GM12878 (cell line): ENCODE measurements around the gene ZDHHC14. TPM values are rescaled to one million over a fixed set of nuclear protein-coding genes. Genes with fewer than 3 reads are reported as not detected.

Experiments used
- ATAC-seq: fragments of 200-7000 bp; cut with Tn5 transposase; 3 replicates; pipeline ENCODE4 v1.9.1; 2020; ENCODE audit warnings: mild to moderate bottlenecking, moderate library complexity
- BruUV-seq: library from RNA; stranded (reverse); fragments of 400-500 nt; replicated peaks from 2 replicates; lab custom pipeline; 2021; lab: Mats Ljungman, UMichigan
- CTCF ChIA-PET: fragments of 300-600 bp; sonication (Branson Sonifier 250); formaldehyde crosslinking; extraction: SDS; loops from one replicate; lab custom pipeline; 2021; ENCODE audit warnings: inconsistent platforms; lab: Yijun Ruan, JAX
- POLR2A ChIA-PET: fragments of 350-600 bp; formaldehyde crosslinking; extraction: SDS; loops from one replicate; lab custom pipeline; 2021; ENCODE audit warnings: inconsistent platforms; lab: Charles Lee
- RAD21 ChIA-PET: fragments of 300-600 bp; sonication (Branson Sonifier 250); formaldehyde crosslinking; loops from one replicate; lab custom pipeline; 2023; ENCODE audit warnings: antibody characterized with exemption; ENCODE audit not compliant: unreplicated experiment; lab: Charles Lee
- SMC1A ChIA-PET: fragments of 300-600 bp; sonication (Branson Sonifier 250); formaldehyde crosslinking; loops from one replicate; lab custom pipeline; 2023; ENCODE audit not compliant: unreplicated experiment, uncharacterized antibody; lab: Charles Lee
- DNase-seq: peaks from one replicate; pipeline ENCODE4 v3.0.0-alpha.2; 2011; ENCODE audit warnings: low read depth, low spot score
- FAIRE-seq: peaks from 3 replicates; lab custom pipeline; 2011; peaks lifted over from hg19 to GRCh38; lab: Jason Lieb, UNC
- H2AFZ ChIP-seq: 2 replicates; pipeline ENCODE4 v1.6.0; 2011; ENCODE audit warnings: low read depth, low read length, control low read depth; ENCODE audit not compliant: control insufficient read depth
- H3K27ac ChIP-seq: 2 replicates; pipeline ENCODE4 v1.5.1; 2011; ENCODE audit warnings: control low read depth; ENCODE audit not compliant: control insufficient read depth, insufficient read depth
- H3K27me3 ChIP-seq, 2 experiments: replicated peaks in 1 of 2; 2 replicates each; pipeline versions ENCODE4 v1.6.0 to v1.6.1; 2011; ENCODE audit warnings: low read length in 1 of 2; ENCODE audit not compliant: control insufficient read depth in 2 of 2, insufficient read depth in 2 of 2
- H3K36me3 ChIP-seq, 2 experiments: 2 replicates each; pipeline ENCODE4 v1.5.1; 2011; ENCODE audit warnings: low read length in 1 of 2; ENCODE audit not compliant: control insufficient read depth in 2 of 2, insufficient read depth in 2 of 2
- H3K4me1 ChIP-seq: 2 replicates; pipeline ENCODE4 v1.6.1; 2011; ENCODE audit warnings: mild to moderate bottlenecking, low read length, moderate library complexity, mixed read lengths; ENCODE audit not compliant: control insufficient read depth, insufficient read depth
- H3K4me2 ChIP-seq: 2 replicates; pipeline ENCODE4 v1.6.0; 2011; ENCODE audit warnings: control low read depth; ENCODE audit not compliant: control insufficient read depth, insufficient read depth
- H3K4me3 ChIP-seq: fragments of 200-600 bp; sonication (generic); 2 replicates; pipeline ENCODE4 v1.5.1; 2016
- H3K79me2 ChIP-seq: 2 replicates; pipeline ENCODE4 v1.6.0; 2011; ENCODE audit warnings: low read length; ENCODE audit not compliant: control insufficient read depth, insufficient read depth
- H3K9ac ChIP-seq: 2 replicates; pipeline ENCODE4 v1.8.0; 2011; ENCODE audit warnings: low read length, control low read depth, mixed read lengths; ENCODE audit not compliant: control insufficient read depth, insufficient read depth
- H3K9me3 ChIP-seq: replicated peaks from 3 replicates; pipeline ENCODE4 v1.5.1; 2011; ENCODE audit warnings: mild to moderate bottlenecking, low read length; ENCODE audit not compliant: control insufficient read depth, insufficient read depth
- H4K20me1 ChIP-seq: 2 replicates; pipeline ENCODE4 v1.6.0; 2011; ENCODE audit not compliant: control insufficient read depth, insufficient read depth
- CBX3 ChIP-seq: fragments of 200-600 bp; sonication (generic); IDR thresholded peaks from 2 replicates; pipeline ENCODE4 v1.6.1; 2016; ENCODE audit warnings: low read depth, borderline replicate concordance
- EP300 ChIP-seq, 2 experiments: fragments of 150-350 bp in 1 of 2; IDR thresholded peaks; 2 replicates each; pipeline ENCODE4 v1.6.1; 2011 to 2012; ENCODE audit warnings: low read depth in 2 of 2, low read length in 2 of 2, borderline replicate concordance in 1 of 2, improper control_type of control experiment in 1 of 2, inconsistent platforms in 1 of 2; ENCODE audit not compliant: control insufficient read depth in 1 of 2
- ESRRA ChIP-seq: IDR thresholded peaks from 2 replicates; pipeline ENCODE4 v1.6.1; 2012; ENCODE audit warnings: mild to moderate bottlenecking, low read length, improper control_type of control experiment
- IKZF2 ChIP-seq, 2 experiments: fragments of 450-650 bp; IDR thresholded peaks; 2 replicates each; pipeline ENCODE4 v1.6.1; 2017; ENCODE audit warnings: mild to moderate bottlenecking in 2 of 2, moderate library complexity in 2 of 2
- NBN ChIP-seq: fragments of 450-650 bp; IDR thresholded peaks from 2 replicates; pipeline ENCODE4 v1.6.1; 2016
- NR2F1 ChIP-seq: fragments of 450-650 bp; conservative IDR thresholded peaks from 2 replicates; pipeline ENCODE4 v1.6.1; 2017; ENCODE audit warnings: mild to moderate bottlenecking
- RELA ChIP-seq: fragments of 450-650 bp; IDR thresholded peaks from 2 replicates; pipeline ENCODE4 v1.8.0; 2014; ENCODE audit warnings: borderline replicate concordance; ENCODE audit not compliant: partially characterized antibody
- TARDBP ChIP-seq: IDR thresholded peaks from 2 replicates; pipeline ENCODE4 v1.6.1; 2016; ENCODE audit warnings: borderline replicate concordance
- TBL1XR1 ChIP-seq: IDR thresholded peaks from 2 replicates; pipeline ENCODE4 v1.6.1; 2012; ENCODE audit warnings: low read depth, low read length, improper control_type of control experiment
- YY1 ChIP-seq: IDR thresholded peaks from 2 replicates; pipeline ENCODE4 v1.6.1; 2011; ENCODE audit warnings: low read depth, mild to moderate bottlenecking, low read length
- WGBS: methylation state at CpG from one replicate; pipeline ENCODE4 v1.1.6; 2016; ENCODE audit warnings: low lambda C conversion rate; ENCODE audit not compliant: insufficient replicate concordance, insufficient coverage; ENCODE audit errors: missing lambda C conversion rate; 5-methylcytosine and 5-hydroxymethylcytosine counted together
- in situ Hi-C: fragments of 300-500 bp; cut with MboI; formaldehyde crosslinking; loops from 9 replicates; pipeline ENCODE4 v1.14.3; 2018; ENCODE audit warnings: mixed read lengths
- intact Hi-C: fragments of 100-400 bp; cut with micrococcal nuclease; formaldehyde crosslinking; loops from one replicate; pipeline ENCODE4 v1.14.2; 2022; ENCODE audit not compliant: unreplicated experiment
- polyA plus RNA-seq, 11 experiments: library from polyadenylated mRNA; depleted of rRNA in 4 of 11; unstranded in 6 of 11; stranded (reverse) in 5 of 11; fragments of >200 nt; fragmentation: Nextera tagmentation in 4 of 11; fragmentation: Illumina TruSeq in 1 of 11; extraction: Ambion mirVana in 4 of 11; extraction: Trizol in 1 of 11; gene quantifications; 1 replicate in 1 of 11; 2 replicates in 10 of 11; pipeline versions ENCODE4 v1.2.1 to v1.2.3, GENCODE V29; 2011 to 2016; ENCODE audit warnings: inconsistent platforms in 2 of 11, missing spikeins in 2 of 11, low read depth in 1 of 11
- total RNA-seq, 4 experiments: library from RNA; depleted of rRNA in 3 of 4; stranded (reverse); fragments of >200 nt in 3 of 4; fragmentation: Illumina TruSeq in 1 of 4; extraction: Trizol in 1 of 4; gene quantifications; 2 replicates each; pipeline versions ENCODE4 v1.2.1 to v1.2.3, GENCODE V29; 2013 to 2021
- TF ChIP-seq, protein P1 (sequence below): IDR thresholded peaks from 2 replicates; pipeline ENCODE4 v1.6.1; 2012; ENCODE audit warnings: mild to moderate bottlenecking, low read depth, low read length
- TF ChIP-seq, protein P2 (sequence below): fragments of 450-650 bp; IDR thresholded peaks from 2 replicates; pipeline ENCODE4 v1.6.1; 2017; ENCODE audit warnings: mild to moderate bottlenecking

The ZDHHC14 gene
- total and polyA plus RNA-seq, 10 of the 15 experiments (the other 5 are each of a cell fraction or from before 2014, with no cell fraction given) = 0.15 to 16.0 (median 0.76) TPM; not detected in 1

DNA sequence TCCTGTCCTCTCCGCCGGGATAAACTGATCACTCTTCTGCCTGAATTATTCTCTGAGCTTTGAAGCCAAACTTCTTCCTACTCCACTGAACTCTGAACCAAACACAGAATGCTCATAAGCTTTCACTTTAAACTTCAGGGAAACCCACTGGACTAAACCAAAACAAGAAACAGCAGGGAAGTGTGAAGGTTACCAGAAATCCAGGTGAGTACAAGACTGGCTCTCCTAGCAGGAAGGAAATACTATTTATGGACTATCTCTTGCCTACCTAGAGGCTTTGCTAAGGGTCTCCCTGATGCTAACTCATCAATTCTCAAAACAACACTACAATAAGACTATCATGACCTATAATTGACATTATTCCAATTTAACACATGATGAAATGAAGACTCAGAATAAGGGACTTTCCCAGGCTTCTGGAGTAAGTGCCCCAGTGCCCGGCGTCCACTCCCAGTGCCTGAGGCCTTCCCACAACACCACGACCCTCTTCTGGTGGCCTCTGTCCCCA, 145.0 kb downstream of the ZDHHC14 start:
- Histone ChIP-seq H3K79me2 (no peaks in the 10 kb centered on the region), H3K27me3 (no peaks in the 10 kb centered on the region), H3K4me2 (no peak overlapping the region), H2AFZ (no peak overlapping the region), H3K9ac (no peak overlapping the region), H3K4me1 (no peaks in the 10 kb centered on the region), H3K27ac (no peak overlapping the region), H3K4me3 (no peak overlapping the region), H3K9me3 (peaks cover 4% of the 10 kb centered on the region; the same call in 2 of the 3 replicates)
- ChIA-PET SMC1A (interaction anchor here (0.9 to 7.1 kb wide), 6 partner anchors 9 to 62 kb away, joined by 4 to 71 read pairs (median 8); no protein-coding TSS in a partner anchor), RAD21 (interaction anchor here (2.4 kb wide), 1 partner anchor 36 kb away, joined by 9 read pairs; no protein-coding TSS in a partner anchor), POLR2A (no interaction called here)
- in situ Hi-C loops = no loop called here
- DNase-seq = no peak
- WGBS = 55% methylated on average over 5 of the region's 5 CpGs
- no peak for FAIRE-seq
- no peak for ATAC-seq
- TF ChIP-seq EP300 (IDR thresholded peaks at IDR 0.05; ENCODE audit: borderline replicate concordance in 1 of 2, control insufficient read depth in 1 of 2, low read depth in 2 of 2, low read length in 2 of 2) (no peak), RELA (no peak), NR2F1 (no peak), IKZF2 (IDR thresholded peaks at IDR 0.05) (no peak), CBX3 (no peak), NBN (no peak), ESRRA (no peak), TBL1XR1 (no peak), TARDBP (no peak), YY1 (no peak)
- TF ChIP-seq, protein P1, sequence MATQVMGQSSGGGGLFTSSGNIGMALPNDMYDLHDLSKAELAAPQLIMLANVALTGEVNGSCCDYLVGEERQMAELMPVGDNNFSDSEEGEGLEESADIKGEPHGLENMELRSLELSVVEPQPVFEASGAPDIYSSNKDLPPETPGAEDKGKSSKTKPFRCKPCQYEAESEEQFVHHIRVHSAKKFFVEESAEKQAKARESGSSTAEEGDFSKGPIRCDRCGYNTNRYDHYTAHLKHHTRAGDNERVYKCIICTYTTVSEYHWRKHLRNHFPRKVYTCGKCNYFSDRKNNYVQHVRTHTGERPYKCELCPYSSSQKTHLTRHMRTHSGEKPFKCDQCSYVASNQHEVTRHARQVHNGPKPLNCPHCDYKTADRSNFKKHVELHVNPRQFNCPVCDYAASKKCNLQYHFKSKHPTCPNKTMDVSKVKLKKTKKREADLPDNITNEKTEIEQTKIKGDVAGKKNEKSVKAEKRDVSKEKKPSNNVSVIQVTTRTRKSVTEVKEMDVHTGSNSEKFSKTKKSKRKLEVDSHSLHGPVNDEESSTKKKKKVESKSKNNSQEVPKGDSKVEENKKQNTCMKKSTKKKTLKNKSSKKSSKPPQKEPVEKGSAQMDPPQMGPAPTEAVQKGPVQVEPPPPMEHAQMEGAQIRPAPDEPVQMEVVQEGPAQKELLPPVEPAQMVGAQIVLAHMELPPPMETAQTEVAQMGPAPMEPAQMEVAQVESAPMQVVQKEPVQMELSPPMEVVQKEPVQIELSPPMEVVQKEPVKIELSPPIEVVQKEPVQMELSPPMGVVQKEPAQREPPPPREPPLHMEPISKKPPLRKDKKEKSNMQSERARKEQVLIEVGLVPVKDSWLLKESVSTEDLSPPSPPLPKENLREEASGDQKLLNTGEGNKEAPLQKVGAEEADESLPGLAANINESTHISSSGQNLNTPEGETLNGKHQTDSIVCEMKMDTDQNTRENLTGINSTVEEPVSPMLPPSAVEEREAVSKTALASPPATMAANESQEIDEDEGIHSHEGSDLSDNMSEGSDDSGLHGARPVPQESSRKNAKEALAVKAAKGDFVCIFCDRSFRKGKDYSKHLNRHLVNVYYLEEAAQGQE = no peak
- TF ChIP-seq, protein P2, sequence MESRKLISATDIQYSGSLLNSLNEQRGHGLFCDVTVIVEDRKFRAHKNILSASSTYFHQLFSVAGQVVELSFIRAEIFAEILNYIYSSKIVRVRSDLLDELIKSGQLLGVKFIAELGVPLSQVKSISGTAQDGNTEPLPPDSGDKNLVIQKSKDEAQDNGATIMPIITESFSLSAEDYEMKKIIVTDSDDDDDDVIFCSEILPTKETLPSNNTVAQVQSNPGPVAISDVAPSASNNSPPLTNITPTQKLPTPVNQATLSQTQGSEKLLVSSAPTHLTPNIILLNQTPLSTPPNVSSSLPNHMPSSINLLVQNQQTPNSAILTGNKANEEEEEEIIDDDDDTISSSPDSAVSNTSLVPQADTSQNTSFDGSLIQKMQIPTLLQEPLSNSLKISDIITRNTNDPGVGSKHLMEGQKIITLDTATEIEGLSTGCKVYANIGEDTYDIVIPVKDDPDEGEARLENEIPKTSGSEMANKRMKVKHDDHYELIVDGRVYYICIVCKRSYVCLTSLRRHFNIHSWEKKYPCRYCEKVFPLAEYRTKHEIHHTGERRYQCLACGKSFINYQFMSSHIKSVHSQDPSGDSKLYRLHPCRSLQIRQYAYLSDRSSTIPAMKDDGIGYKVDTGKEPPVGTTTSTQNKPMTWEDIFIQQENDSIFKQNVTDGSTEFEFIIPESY = no peak
- TF ChIP-seq, all 136 proteins: peak for 0
- CTCF ChIA-PET = interaction anchor here (1.1 to 6.9 kb wide), 3 partner anchors 27 to 62 kb away, joined by 3 to 40 read pairs (median 3); no protein-coding TSS in a partner anchor
- no peaks in the 10 kb centered on the region for H3K36me3 ChIP-seq
- no peaks in the 10 kb centered on the region for H4K20me1 ChIP-seq
- intact Hi-C loops = loop anchor here (5.0 kb wide), 1 partner anchor 36 kb away; no protein-coding TSS in a partner anchor
- no TSS peak for BruUV-seq
